Raji (cell line): ENCODE measurements around the gene TSC22D4.

ENCODE experiments used
- POLR2A ChIP-seq: IDR thresholded peaks from 2 replicates; pipeline ENCODE4 v1.6.1; 2011; ENCODE audit warnings: low read depth, low read length, control low read depth; ENCODE audit not compliant: insufficient read depth

Gene TSC22D4

GRCh38 chr7:100435401-100436304, 43.4 kb downstream of the TSC22D4 start:
- peak; percentile 25; the same call in 1 of the 2 replicates for TF ChIP-seq POLR2A

GRCh38 chr7:100434297-100435144, 44.5 kb downstream of the TSC22D4 start:
- peak; percentile 9; the same call in 1 of the 2 replicates for TF ChIP-seq POLR2A

GRCh38 chr7:100433592-100434296, 45.3 kb downstream of the TSC22D4 start:
- no peak for TF ChIP-seq POLR2A

GRCh38 chr7:100433276-100433591, 45.8 kb downstream of the TSC22D4 start:
- 0 out of 2 replicates have a peak, but pooled peaks have one; percentile 26 for TF ChIP-seq POLR2A

- TF ChIP-seq POLR2A = no peak
Measured at GRCh38 chr7:100432621-100433275, 46.3 kb downstream of the TSC22D4 start.

GRCh38 chr7:100432053-100432452, 47.0 kb downstream of the TSC22D4 start:
- TF ChIP-seq POLR2A = no peak

GRCh38 chr7:100431286-100431735, 47.7 kb downstream of the TSC22D4 start:
- TF ChIP-seq POLR2A = no peak

GRCh38 chr7:100430493-100431285, 48.3 kb downstream of the TSC22D4 start:
- TF ChIP-seq POLR2A = no peak

GRCh38 chr7:100429637-100430492, 49.1 kb downstream of the TSC22D4 start, which contains the start of gene MEPCE:
Gene MEPCE (plus strand): TSS chr7:100429831. CDS start chr7:100430019, 188 bp downstream.
- TF ChIP-seq POLR2A = peak; percentile 67

GRCh38 chr7:100428967-100429636, 49.9 kb downstream of the TSC22D4 start:
- TF ChIP-seq POLR2A = peak; percentile 72

- peak; percentile 96 for TF ChIP-seq POLR2A
Measured at GRCh38 chr7:100428199-100428966, 50.6 kb downstream of the TSC22D4 start, which contains the start of gene ZCWPW1. Gene ZCWPW1 (minus strand): TSS chr7:100428703. CDS start chr7:100420649, 8,054 bp downstream.
